ENCODE results near the gene RGS1. TPM values are rescaled to one million over a fixed set of nuclear protein-coding genes. Genes with fewer than 3 reads are reported as not detected.

The RGS1 gene
- total and polyA plus RNA-seq, 2 experiments from 2014 or later, result not detected

- Mint-ChIP-seq H3K4me3 (no peak overlapping the region), H3K36me3 (ENCODE audit: low read depth) (no peaks in the 10 kb centered on the region), H3K4me1 (peaks cover 14% of the 10 kb centered on the region), H3K27ac (peak overlapping the region; percentile 41; the same call in 1 of the 2 replicates), H3K9me3 (no peaks in the 10 kb centered on the region), H3K27me3 (ENCODE audit: insufficient read depth, low read depth, poor library complexity) (no peaks in the 10 kb centered on the region)
- Histone ChIP-seq H3K9me2 (ENCODE audit: insufficient read depth) (no peaks in the 10 kb centered on the region), H3K4me2 (no peak overlapping the region), H3K27ac (ENCODE audit: low read depth) (no peak overlapping the region), H3F3A (replicated peaks; ENCODE audit: low read depth) (no peaks in the 10 kb centered on the region), H4K20me1 (replicated peaks; ENCODE audit: insufficient read depth) (no peaks in the 10 kb centered on the region), H3K4me1 (ENCODE audit: insufficient read depth) (peaks cover 16% of the 10 kb centered on the region), H3K4me3 (no peak overlapping the region), H2AFZ (peak overlapping the region; percentile 20; the same call in 1 of the 2 replicates), H3K27me3 (ENCODE audit: insufficient read depth) (no peaks in the 10 kb centered on the region), H3K79me2 (replicated peaks; ENCODE audit: insufficient read depth) (no peaks in the 10 kb centered on the region), H3K36me3 (ENCODE audit: insufficient read depth) (no peaks in the 10 kb centered on the region)
- TF ChIP-seq, protein P1, sequence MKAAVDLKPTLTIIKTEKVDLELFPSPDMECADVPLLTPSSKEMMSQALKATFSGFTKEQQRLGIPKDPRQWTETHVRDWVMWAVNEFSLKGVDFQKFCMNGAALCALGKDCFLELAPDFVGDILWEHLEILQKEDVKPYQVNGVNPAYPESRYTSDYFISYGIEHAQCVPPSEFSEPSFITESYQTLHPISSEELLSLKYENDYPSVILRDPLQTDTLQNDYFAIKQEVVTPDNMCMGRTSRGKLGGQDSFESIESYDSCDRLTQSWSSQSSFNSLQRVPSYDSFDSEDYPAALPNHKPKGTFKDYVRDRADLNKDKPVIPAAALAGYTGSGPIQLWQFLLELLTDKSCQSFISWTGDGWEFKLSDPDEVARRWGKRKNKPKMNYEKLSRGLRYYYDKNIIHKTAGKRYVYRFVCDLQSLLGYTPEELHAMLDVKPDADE (IDR thresholded peaks at IDR 0.05), result no peak
- TF ChIP-seq ZNF331 (CRISPR knock-in tag; IDR thresholded peaks at IDR 0.05; ENCODE audit: low read depth), result no peak
- TF ChIP-seq, protein P2, sequence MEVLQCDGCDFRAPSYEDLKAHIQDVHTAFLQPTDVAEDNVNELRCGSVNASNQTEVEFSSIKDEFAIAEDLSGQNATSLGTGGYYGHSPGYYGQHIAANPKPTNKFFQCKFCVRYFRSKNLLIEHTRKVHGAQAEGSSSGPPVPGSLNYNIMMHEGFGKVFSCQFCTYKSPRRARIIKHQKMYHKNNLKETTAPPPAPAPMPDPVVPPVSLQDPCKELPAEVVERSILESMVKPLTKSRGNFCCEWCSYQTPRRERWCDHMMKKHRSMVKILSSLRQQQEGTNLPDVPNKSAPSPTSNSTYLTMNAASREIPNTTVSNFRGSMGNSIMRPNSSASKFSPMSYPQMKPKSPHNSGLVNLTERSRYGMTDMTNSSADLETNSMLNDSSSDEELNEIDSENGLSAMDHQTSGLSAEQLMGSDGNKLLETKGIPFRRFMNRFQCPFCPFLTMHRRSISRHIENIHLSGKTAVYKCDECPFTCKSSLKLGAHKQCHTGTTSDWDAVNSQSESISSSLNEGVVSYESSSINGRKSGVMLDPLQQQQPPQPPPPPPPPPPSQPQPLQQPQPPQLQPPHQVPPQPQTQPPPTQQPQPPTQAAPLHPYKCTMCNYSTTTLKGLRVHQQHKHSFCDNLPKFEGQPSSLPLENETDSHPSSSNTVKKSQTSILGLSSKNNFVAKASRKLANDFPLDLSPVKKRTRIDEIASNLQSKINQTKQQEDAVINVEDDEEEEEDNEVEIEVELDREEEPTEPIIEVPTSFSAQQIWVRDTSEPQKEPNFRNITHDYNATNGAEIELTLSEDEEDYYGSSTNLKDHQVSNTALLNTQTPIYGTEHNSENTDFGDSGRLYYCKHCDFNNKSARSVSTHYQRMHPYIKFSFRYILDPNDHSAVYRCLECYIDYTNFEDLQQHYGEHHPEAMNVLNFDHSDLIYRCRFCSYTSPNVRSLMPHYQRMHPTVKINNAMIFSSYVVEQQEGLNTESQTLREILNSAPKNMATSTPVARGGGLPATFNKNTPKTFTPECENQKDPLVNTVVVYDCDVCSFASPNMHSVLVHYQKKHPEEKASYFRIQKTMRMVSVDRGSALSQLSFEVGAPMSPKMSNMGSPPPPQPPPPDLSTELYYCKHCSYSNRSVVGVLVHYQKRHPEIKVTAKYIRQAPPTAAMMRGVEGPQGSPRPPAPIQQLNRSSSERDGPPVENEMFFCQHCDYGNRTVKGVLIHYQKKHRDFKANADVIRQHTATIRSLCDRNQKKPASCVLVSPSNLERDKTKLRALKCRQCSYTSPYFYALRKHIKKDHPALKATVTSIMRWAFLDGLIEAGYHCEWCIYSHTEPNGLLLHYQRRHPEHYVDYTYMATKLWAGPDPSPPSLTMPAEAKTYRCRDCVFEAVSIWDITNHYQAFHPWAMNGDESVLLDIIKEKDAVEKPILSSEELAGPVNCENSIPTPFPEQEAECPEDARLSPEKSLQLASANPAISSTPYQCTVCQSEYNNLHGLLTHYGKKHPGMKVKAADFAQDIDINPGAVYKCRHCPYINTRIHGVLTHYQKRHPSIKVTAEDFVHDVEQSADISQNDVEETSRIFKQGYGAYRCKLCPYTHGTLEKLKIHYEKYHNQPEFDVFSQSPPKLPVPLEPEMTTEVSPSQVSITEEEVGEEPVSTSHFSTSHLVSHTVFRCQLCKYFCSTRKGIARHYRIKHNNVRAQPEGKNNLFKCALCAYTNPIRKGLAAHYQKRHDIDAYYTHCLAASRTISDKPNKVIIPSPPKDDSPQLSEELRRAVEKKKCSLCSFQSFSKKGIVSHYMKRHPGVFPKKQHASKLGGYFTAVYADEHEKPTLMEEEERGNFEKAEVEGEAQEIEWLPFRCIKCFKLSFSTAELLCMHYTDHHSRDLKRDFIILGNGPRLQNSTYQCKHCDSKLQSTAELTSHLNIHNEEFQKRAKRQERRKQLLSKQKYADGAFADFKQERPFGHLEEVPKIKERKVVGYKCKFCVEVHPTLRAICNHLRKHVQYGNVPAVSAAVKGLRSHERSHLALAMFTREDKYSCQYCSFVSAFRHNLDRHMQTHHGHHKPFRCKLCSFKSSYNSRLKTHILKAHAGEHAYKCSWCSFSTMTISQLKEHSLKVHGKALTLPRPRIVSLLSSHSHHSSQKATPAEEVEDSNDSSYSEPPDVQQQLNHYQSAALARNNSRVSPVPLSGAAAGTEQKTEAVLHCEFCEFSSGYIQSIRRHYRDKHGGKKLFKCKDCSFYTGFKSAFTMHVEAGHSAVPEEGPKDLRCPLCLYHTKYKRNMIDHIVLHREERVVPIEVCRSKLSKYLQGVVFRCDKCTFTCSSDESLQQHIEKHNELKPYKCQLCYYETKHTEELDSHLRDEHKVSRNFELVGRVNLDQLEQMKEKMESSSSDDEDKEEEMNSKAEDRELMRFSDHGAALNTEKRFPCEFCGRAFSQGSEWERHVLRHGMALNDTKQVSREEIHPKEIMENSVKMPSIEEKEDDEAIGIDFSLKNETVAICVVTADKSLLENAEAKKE (CRISPR knock-in tag; IDR thresholded peaks at IDR 0.05), result no peak
- no peak for TF ChIP-seq CREB1 (CRISPR knock-in tag; IDR thresholded peaks at IDR 0.05; ENCODE audit: low read depth)
- TF ChIP-seq, protein P3, sequence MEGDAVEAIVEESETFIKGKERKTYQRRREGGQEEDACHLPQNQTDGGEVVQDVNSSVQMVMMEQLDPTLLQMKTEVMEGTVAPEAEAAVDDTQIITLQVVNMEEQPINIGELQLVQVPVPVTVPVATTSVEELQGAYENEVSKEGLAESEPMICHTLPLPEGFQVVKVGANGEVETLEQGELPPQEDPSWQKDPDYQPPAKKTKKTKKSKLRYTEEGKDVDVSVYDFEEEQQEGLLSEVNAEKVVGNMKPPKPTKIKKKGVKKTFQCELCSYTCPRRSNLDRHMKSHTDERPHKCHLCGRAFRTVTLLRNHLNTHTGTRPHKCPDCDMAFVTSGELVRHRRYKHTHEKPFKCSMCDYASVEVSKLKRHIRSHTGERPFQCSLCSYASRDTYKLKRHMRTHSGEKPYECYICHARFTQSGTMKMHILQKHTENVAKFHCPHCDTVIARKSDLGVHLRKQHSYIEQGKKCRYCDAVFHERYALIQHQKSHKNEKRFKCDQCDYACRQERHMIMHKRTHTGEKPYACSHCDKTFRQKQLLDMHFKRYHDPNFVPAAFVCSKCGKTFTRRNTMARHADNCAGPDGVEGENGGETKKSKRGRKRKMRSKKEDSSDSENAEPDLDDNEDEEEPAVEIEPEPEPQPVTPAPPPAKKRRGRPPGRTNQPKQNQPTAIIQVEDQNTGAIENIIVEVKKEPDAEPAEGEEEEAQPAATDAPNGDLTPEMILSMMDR (conservative IDR thresholded peaks at IDR 0.05; ENCODE audit: low read depth in 2 of 2), result no peak
- TF ChIP-seq STAT1 (IDR thresholded peaks at IDR 0.05; ENCODE audit: unreplicated experiment), result no peak
- no peak for TF ChIP-seq EZH2phosphoT487 (IDR thresholded peaks at IDR 0.05; ENCODE audit: unreplicated experiment)
- TF ChIP-seq POLR2AphosphoS5 (IDR thresholded peaks at IDR 0.05; ENCODE audit: low read depth), result no peak
- no peak for TF ChIP-seq JUNB (IDR thresholded peaks at IDR 0.05; ENCODE audit: unreplicated experiment)
- TF ChIP-seq ZNF114 (CRISPR knock-in tag; IDR thresholded peaks at IDR 0.05), result no peak
- TF ChIP-seq EZH2 (IDR thresholded peaks at IDR 0.05; ENCODE audit: low read depth, unreplicated experiment), result no peak
- TF ChIP-seq, protein P4, sequence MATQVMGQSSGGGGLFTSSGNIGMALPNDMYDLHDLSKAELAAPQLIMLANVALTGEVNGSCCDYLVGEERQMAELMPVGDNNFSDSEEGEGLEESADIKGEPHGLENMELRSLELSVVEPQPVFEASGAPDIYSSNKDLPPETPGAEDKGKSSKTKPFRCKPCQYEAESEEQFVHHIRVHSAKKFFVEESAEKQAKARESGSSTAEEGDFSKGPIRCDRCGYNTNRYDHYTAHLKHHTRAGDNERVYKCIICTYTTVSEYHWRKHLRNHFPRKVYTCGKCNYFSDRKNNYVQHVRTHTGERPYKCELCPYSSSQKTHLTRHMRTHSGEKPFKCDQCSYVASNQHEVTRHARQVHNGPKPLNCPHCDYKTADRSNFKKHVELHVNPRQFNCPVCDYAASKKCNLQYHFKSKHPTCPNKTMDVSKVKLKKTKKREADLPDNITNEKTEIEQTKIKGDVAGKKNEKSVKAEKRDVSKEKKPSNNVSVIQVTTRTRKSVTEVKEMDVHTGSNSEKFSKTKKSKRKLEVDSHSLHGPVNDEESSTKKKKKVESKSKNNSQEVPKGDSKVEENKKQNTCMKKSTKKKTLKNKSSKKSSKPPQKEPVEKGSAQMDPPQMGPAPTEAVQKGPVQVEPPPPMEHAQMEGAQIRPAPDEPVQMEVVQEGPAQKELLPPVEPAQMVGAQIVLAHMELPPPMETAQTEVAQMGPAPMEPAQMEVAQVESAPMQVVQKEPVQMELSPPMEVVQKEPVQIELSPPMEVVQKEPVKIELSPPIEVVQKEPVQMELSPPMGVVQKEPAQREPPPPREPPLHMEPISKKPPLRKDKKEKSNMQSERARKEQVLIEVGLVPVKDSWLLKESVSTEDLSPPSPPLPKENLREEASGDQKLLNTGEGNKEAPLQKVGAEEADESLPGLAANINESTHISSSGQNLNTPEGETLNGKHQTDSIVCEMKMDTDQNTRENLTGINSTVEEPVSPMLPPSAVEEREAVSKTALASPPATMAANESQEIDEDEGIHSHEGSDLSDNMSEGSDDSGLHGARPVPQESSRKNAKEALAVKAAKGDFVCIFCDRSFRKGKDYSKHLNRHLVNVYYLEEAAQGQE (IDR thresholded peaks at IDR 0.05; ENCODE audit: unreplicated experiment), result no peak
- no peak for TF ChIP-seq NANOG (IDR thresholded peaks at IDR 0.05; ENCODE audit: borderline replicate concordance)
- no peak for DNase-seq (ENCODE audit: low spot score)
- ATAC-seq, result no peak
Observed at GRCh38 chr1:192543445-192543844, 32.1 kb upstream of the RGS1 start.
